SK-N-SH (cell line): ENCODE measurements around the gene DIRAS1. TPM values are rescaled to one million over a fixed set of nuclear protein-coding genes. Genes with fewer than 3 reads are reported as not detected.

Source experiments
- CTCF ChIA-PET: fragments of 300-600, 350-600 bp; formaldehyde crosslinking; extraction: SDS; loops from one replicate; lab custom pipeline; 2021; lab: Yijun Ruan, JAX
- POLR2A ChIA-PET: fragments of 350-600 bp; sonication (Branson Sonifier 250); formaldehyde crosslinking; extraction: SDS; loops from one replicate; lab custom pipeline; 2020; ENCODE audit warnings: antibody characterized with exemption, inconsistent platforms; lab: Yijun Ruan, JAX
- DNase-seq: peaks from one replicate; pipeline ENCODE4 v3.0.0; 2012
- H2AFZ ChIP-seq: fragments of 200-600 bp; sonication (generic); 2 replicates; pipeline ENCODE4 v1.8.1; 2016; ENCODE audit warnings: antibody characterized with exemption, mild to moderate bottlenecking, low read depth
- H3F3A ChIP-seq: fragments of 200-600 bp; sonication (generic); replicated peaks from 2 replicates; pipeline ENCODE3; 2016; ENCODE audit warnings: antibody characterized with exemption, mild to moderate bottlenecking; ENCODE audit not compliant: insufficient read depth
- H3K27ac ChIP-seq, 2 experiments: fragments of 200-500 bp in 1 of 2; fragments of 200-600 bp in 1 of 2; sonication (Bioruptor generic) in 1 of 2; sonication (generic), shearing (Covaris generic) in 1 of 2; 2 replicates each; pipeline versions ENCODE4 v1.5.1 to v1.6.1; 2014 to 2016; ENCODE audit warnings: low read depth in 2 of 2, inconsistent platforms in 1 of 2, low read length in 1 of 2, mild to moderate bottlenecking in 1 of 2, mixed read lengths in 1 of 2
- H3K27me3 ChIP-seq: fragments of 200-600 bp; sonication (generic), shearing (Covaris generic); 2 replicates; pipeline ENCODE4 v1.6.1; 2016; ENCODE audit warnings: mixed run types; ENCODE audit not compliant: insufficient read depth
- H3K36me3 ChIP-seq, 2 experiments: fragments of 200-500 bp in 1 of 2; fragments of 200-600 bp in 1 of 2; sonication (Bioruptor generic) in 1 of 2; sonication (generic) in 1 of 2; replicated peaks in 1 of 2; 2 replicates each; pipeline versions ENCODE3 to v1.5.1; 2014 to 2016; ENCODE audit warnings: low read length in 1 of 2, mild to moderate bottlenecking in 1 of 2; ENCODE audit not compliant: insufficient read depth in 2 of 2, control insufficient read depth in 1 of 2
- H3K4me1 ChIP-seq, 2 experiments: fragments of 200-500 bp in 1 of 2; fragments of 200-600 bp in 1 of 2; sonication (Bioruptor generic) in 1 of 2; sonication (generic), shearing (Covaris generic) in 1 of 2; 2 replicates each; pipeline versions ENCODE4 v1.5.1 to v1.6.1; 2014 to 2016; ENCODE audit warnings: low read depth in 1 of 2, low read length in 1 of 2, mixed run types in 1 of 2; ENCODE audit not compliant: insufficient read depth in 2 of 2, control insufficient read depth in 1 of 2
- H3K4me2 ChIP-seq: fragments of 200-600 bp; sonication (generic), shearing (Covaris generic); 2 replicates; pipeline ENCODE4 v1.6.1; 2017; ENCODE audit warnings: mixed run types
- H3K4me3 ChIP-seq, 2 experiments: fragments of 200-500 bp in 1 of 2; fragments of 200-600 bp in 1 of 2; sonication (Bioruptor generic) in 1 of 2; sonication (generic), shearing (Covaris generic) in 1 of 2; 2 replicates each; pipeline versions ENCODE4 v1.5.1 to v1.8.1; 2014 to 2016; ENCODE audit warnings: low read depth in 2 of 2, inconsistent platforms in 1 of 2, low read length in 1 of 2, mild to moderate bottlenecking in 1 of 2, mixed read lengths in 1 of 2, moderate library complexity in 1 of 2
- H3K79me2 ChIP-seq: fragments of 200-600 bp; sonication (generic); 2 replicates; pipeline ENCODE4 v1.8.1; 2017; ENCODE audit warnings: mild to moderate bottlenecking; ENCODE audit not compliant: insufficient read depth
- H3K9ac ChIP-seq: fragments of 200-600 bp; sonication (generic); 2 replicates; pipeline ENCODE4 v1.6.1; 2017; ENCODE audit warnings: mixed run types
- H3K9me2 ChIP-seq: fragments of 200-600 bp; sonication (generic); 2 replicates; pipeline ENCODE4 v1.6.1; 2017; ENCODE audit warnings: mixed run types
- H3K9me3 ChIP-seq: fragments of 200-600 bp; sonication (generic); 2 replicates; pipeline ENCODE4 v1.6.1; 2017; ENCODE audit warnings: mixed run types, mild to moderate bottlenecking, moderate library complexity
- H4K20me1 ChIP-seq: fragments of 200-600 bp; sonication (generic); 2 replicates; pipeline ENCODE4 v1.6.1; 2017; ENCODE audit warnings: mild to moderate bottlenecking, mixed run types; ENCODE audit not compliant: insufficient read depth
- CHD2 ChIP-seq: fragments of 150-350 bp; IDR thresholded peaks from 2 replicates; pipeline ENCODE4 v1.6.1; 2018; ENCODE audit warnings: low read length; ENCODE audit not compliant: partially characterized antibody
- CTCF ChIP-seq: fragments of 200-600 bp; sonication (generic); IDR thresholded peaks from 2 replicates; pipeline ENCODE4 v1.6.1; 2017; ENCODE audit warnings: antibody characterized with exemption, mild to moderate bottlenecking, moderate library complexity
- FOSL2 ChIP-seq: IDR thresholded peaks from 2 replicates; pipeline ENCODE4 v1.4.0; 2012; ENCODE audit warnings: low read depth, mild to moderate bottlenecking, moderate library complexity, borderline replicate concordance
- FOXM1 ChIP-seq: IDR thresholded peaks from 2 replicates; pipeline ENCODE4 v1.4.0; 2012; ENCODE audit warnings: low read depth, mild to moderate bottlenecking
- GABPA ChIP-seq: IDR thresholded peaks from 2 replicates; pipeline ENCODE4 v1.4.0; 2012; ENCODE audit warnings: low read depth, mild to moderate bottlenecking
- GATA2 ChIP-seq: sonication (generic); formaldehyde crosslinking; IDR thresholded peaks from 2 replicates; pipeline ENCODE4 v1.5.0; 2020; ENCODE audit warnings: mild to moderate bottlenecking, missing genetic modification reagents
- IRF3 ChIP-seq: fragments of 150-350 bp; IDR thresholded peaks from 2 replicates; pipeline ENCODE4 v1.6.1; 2016; ENCODE audit warnings: mild to moderate bottlenecking, low read depth, low read length
- MAX ChIP-seq: IDR thresholded peaks from 2 replicates; pipeline ENCODE4 v1.4.0; 2012; ENCODE audit warnings: low read depth
- MEF2A ChIP-seq: IDR thresholded peaks from 2 replicates; pipeline ENCODE4 v1.4.0; 2012; ENCODE audit warnings: low read depth, borderline replicate concordance
- NFIC ChIP-seq: IDR thresholded peaks from 2 replicates; pipeline ENCODE4 v1.4.0; 2012; ENCODE audit warnings: borderline replicate concordance
- POLR2AphosphoS5 ChIP-seq: IDR thresholded peaks from 2 replicates; pipeline ENCODE4 v1.6.1; 2012; ENCODE audit warnings: low read depth, low read length
- RAD21 ChIP-seq: IDR thresholded peaks from 2 replicates; pipeline ENCODE4 v1.6.1; 2012; ENCODE audit warnings: mild to moderate bottlenecking, low read length
- RCOR1 ChIP-seq: fragments of 150-350 bp; IDR thresholded peaks from 2 replicates; pipeline ENCODE4 v1.6.1; 2017; ENCODE audit warnings: antibody characterized with exemption, low read length
- REST ChIP-seq: IDR thresholded peaks from 2 replicates; pipeline ENCODE4 v1.6.1; 2012; ENCODE audit warnings: mild to moderate bottlenecking, low read depth, low read length, moderate library complexity
- SMC3 ChIP-seq: IDR thresholded peaks from 2 replicates; pipeline ENCODE4 v1.6.1; 2012; ENCODE audit warnings: low read depth, low read length, improper control_type of control experiment
- TCF12 ChIP-seq: IDR thresholded peaks from 2 replicates; pipeline ENCODE4 v1.4.0; 2012
- USF2 ChIP-seq: fragments of 150-350 bp; IDR thresholded peaks from 2 replicates; pipeline ENCODE4 v1.6.1; 2017; ENCODE audit warnings: antibody characterized with exemption, low read length, low read depth, borderline replicate concordance
- YY1 ChIP-seq: IDR thresholded peaks from 2 replicates; pipeline ENCODE4 v1.4.0; 2012; ENCODE audit warnings: low read depth, mild to moderate bottlenecking
- ZBTB33 ChIP-seq: IDR thresholded peaks from 2 replicates; pipeline ENCODE4 v1.4.0; 2012; ENCODE audit warnings: low read depth, borderline replicate concordance
- WGBS: methylation state at CpG from one replicate; pipeline ENCODE4 v1.1.6; 2017; ENCODE audit warnings: low lambda C conversion rate; 5-methylcytosine and 5-hydroxymethylcytosine counted together
- polyA plus RNA-seq, 3 experiments: library from polyadenylated mRNA; depleted of rRNA; stranded (reverse); fragments of >200 nt; gene quantifications; 2 replicates each; pipeline ENCODE4 v1.2.3, GENCODE V29; 2012

The DIRAS1 gene
- polyA plus RNA-seq, 1 of the 3 experiments (the other 2 are of a cell fraction) = 9.0 TPM

GRCh38 chr19:2736550-2737190, 15.5 kb upstream of the DIRAS1 start:
- CTCF ChIA-PET = interaction anchor here (1.3 to 2.3 kb wide), 3 partner anchors 13 to 88 kb away, joined by 4 to 9 read pairs (median 4); no protein-coding TSS in a partner anchor
- H3K4me3 ChIP-seq = no peak overlapping the region

More at GRCh38 chr19:2736550-2737190, 15.5 kb upstream of the DIRAS1 start:
- no peak overlapping the region for H3K27ac ChIP-seq
- TF ChIP-seq TCF12 (no peak), RAD21 (no peak), NFIC (no peak), CHD2 (no peak), ZBTB33 (no peak), SMC3 (no peak), MEF2A (no peak), YY1 (no peak), REST (no peak), FOSL2 (no peak), CTCF (no peak), RCOR1 (no peak), IRF3 (no peak), MAX (no peak), FOXM1 (no peak), GABPA (no peak), POLR2AphosphoS5 (no peak), USF2 (no peak), GATA2 (CRISPR knock-in tag) (no peak)
- TF ChIP-seq, all 33 proteins: peak for 0
- Histone ChIP-seq H3F3A (no peaks in the 10 kb centered on the region), H3K9me2 (no peaks in the 10 kb centered on the region), H3K4me2 (no peak overlapping the region), H2AFZ (no peak overlapping the region), H3K27me3 (no peaks in the 10 kb centered on the region), H3K9ac (no peak overlapping the region), H3K4me1 (peaks cover 0 to 5% of the 10 kb centered on the region in 2 experiments; a peak in 1 of 4 replicates), H4K20me1 (no peaks in the 10 kb centered on the region), H3K79me2 (peaks cover 15% of the 10 kb centered on the region), H3K36me3 (peaks cover 2 to 30% of the 10 kb centered on the region in 2 experiments), H3K9me3 (no peaks in the 10 kb centered on the region)
- DNase-seq = no peak
- POLR2A ChIA-PET = no interaction called here
- WGBS = 93% methylated on average over 3 of the region's 15 CpGs
